HG03460 (cell line): ENCODE measurements around the gene MSL3B.
"Not testable (repeated sequence)": the region's sequence is repeated elsewhere in the genome, so short reads cannot be mapped to it uniquely, and the experiment has no call there.

Experiments used
- ATAC-seq: cut with Tn5 transposase; IDR thresholded peaks from one replicate; pipeline ENCODE4 v1.9.1; 2021; ENCODE audit not compliant: unreplicated experiment

Gene MSL3B

GRCh38 chr2:233867993-233868532 lies at the start of gene MSL3B:
TSS of gene MSL3B (minus strand) at chr2:233868386.
- peak; percentile 80 for ATAC-seq

GRCh38 chr2:233917116-233917515 lies 48.9 kb upstream of the MSL3B start, which contains the start of gene TRPM8:
TSS of gene TRPM8 (plus strand) at chr2:233917373. CDS start at chr2:233926538, 9,165 bp downstream.
- ATAC-seq = no peak

- no peak for ATAC-seq
Measured at GRCh38 chr2:233915128-233915527, 46.9 kb upstream of the MSL3B start.

- ATAC-seq = no peak
Measured at GRCh38 chr2:233912691-233913423, 44.7 kb upstream of the MSL3B start.

- ATAC-seq = no peak
Measured at GRCh38 chr2:233907627-233908026, 39.4 kb upstream of the MSL3B start.

GRCh38 chr2:233905945-233906344 lies 37.8 kb upstream of the MSL3B start:
- ATAC-seq = no peak

- no peak for ATAC-seq
Measured at GRCh38 chr2:233901884-233902283, 33.7 kb upstream of the MSL3B start.

- ATAC-seq = no peak
Measured at GRCh38 chr2:233901367-233901766, 33.2 kb upstream of the MSL3B start.

- not testable (repeated sequence) for ATAC-seq
Measured at GRCh38 chr2:233896253-233896652, 28.1 kb upstream of the MSL3B start.

- no peak for ATAC-seq
Measured at GRCh38 chr2:233892793-233893192, 24.6 kb upstream of the MSL3B start.

- no peak for ATAC-seq
Measured at GRCh38 chr2:233882353-233882752, 14.2 kb upstream of the MSL3B start.

- not testable (repeated sequence) for ATAC-seq
Measured at GRCh38 chr2:233872125-233872524, 3.9 kb upstream of the MSL3B start.

- ATAC-seq = no peak
Measured at GRCh38 chr2:233871432-233871831, 3.2 kb upstream of the MSL3B start.

- no peak for ATAC-seq
Measured at GRCh38 chr2:233866479-233866878, 1.7 kb downstream of the MSL3B start.

- ATAC-seq = no peak
Measured at GRCh38 chr2:233865838-233866237, 2.3 kb downstream of the MSL3B start.

- ATAC-seq = no peak
Measured at GRCh38 chr2:233862261-233862768, 5.9 kb downstream of the MSL3B start.

GRCh38 chr2:233858331-233858730 lies 9.9 kb downstream of the MSL3B start:
- no peak for ATAC-seq

- ATAC-seq = no peak
Measured at GRCh38 chr2:233857511-233858141, 10.6 kb downstream of the MSL3B start.

- ATAC-seq = no peak
Measured at GRCh38 chr2:233856184-233856583, 12.0 kb downstream of the MSL3B start.

GRCh38 chr2:233855345-233855744 lies 12.8 kb downstream of the MSL3B start:
- no peak for ATAC-seq

GRCh38 chr2:233854241-233854981 lies 13.8 kb downstream of the MSL3B start, which contains the start of gene HJURP:
TSS of gene HJURP (minus strand) at chr2:233854535. CDS start at chr2:233854500, 35 bp downstream.
- ATAC-seq = peak; percentile 97
